GM21737 (cell line): ENCODE results near the gene DHX58.

Source experiments
- ATAC-seq: cut with Tn5 transposase; IDR thresholded peaks from one replicate; pipeline ENCODE4 v1.9.1; 2021; ENCODE audit warnings: mild to moderate bottlenecking, moderate library complexity; ENCODE audit not compliant: unreplicated experiment

DHX58 gene

GRCh38 chr17:42130310-42130936 lies 17.9 kb upstream of the DHX58 start:
- no peak for ATAC-seq

DNA sequence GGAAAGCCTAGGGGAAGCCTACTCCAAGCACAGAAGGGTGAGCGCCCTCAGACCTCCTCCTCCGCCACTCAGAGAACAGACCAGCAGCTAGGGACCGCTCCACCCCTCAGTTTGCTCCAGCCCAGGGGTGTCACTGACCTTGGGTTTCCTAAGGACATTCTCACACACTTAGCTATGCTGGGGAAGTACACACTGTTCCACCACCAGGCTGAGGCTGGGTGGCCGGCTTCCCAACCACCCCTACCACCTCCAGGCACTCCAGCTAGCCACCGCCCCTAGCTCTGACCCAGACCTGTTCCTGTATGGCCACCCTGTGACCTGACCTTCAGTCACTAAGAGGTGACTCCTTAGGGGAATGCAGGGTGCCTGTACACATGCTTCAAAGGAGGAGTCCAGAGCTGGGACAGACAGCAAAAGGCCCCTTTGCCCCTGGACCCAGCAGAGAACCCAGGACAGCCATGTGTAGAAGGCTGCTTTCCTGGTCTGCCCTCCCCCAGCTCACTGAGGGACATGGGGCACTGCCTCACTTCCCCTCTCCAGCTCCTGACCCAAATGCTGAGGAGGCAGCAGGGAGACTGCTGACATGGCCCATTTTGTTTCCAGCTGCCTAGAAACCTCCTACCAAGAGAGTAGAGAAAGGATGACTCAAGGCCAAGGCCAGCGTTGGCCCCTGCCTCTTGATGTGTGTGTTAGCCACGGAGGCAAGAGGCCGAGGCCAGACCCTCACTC lies 16.8 kb upstream of the DHX58 start:
- ATAC-seq, result no peak

DNA sequence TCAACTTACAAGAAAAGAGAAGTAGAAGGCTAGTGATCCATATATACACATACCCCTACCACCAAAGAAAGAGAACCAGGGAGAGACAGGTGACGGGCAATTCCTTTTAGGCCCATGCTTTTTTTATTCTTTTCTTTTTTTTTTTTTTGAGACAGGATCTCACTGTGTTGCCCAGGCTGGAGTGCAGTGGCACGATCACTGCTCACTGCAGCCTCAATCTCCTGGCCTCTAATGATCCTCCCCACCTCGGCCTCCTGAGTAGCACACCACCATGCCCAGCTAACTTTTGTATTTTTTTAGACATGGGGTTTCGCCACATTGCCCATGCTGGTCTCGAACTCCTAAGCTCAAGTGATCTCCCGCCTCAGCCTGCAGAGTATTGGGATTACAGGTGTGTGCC lies 14.9 kb upstream of the DHX58 start:
- no peak for ATAC-seq

DNA sequence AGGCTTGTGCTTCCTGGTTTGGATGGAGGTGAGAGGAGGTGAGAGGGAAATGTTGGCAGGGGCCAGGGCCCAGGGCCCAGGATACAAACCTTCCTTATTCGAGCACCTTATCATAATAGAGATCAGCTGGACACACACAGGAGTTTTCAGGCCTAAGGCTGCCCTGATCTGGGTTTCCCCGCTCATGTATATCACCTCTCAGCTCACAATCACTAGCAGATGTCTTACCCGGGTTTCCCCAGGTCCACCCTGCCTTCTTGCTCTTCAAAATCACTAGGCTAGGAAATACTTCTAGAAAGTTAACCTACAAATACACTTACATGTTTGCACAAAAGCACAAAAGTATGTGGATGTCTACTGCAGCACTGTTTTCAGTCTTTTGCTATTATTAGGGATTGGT lies 14.3 kb upstream of the DHX58 start:
- no peak for ATAC-seq

DNA sequence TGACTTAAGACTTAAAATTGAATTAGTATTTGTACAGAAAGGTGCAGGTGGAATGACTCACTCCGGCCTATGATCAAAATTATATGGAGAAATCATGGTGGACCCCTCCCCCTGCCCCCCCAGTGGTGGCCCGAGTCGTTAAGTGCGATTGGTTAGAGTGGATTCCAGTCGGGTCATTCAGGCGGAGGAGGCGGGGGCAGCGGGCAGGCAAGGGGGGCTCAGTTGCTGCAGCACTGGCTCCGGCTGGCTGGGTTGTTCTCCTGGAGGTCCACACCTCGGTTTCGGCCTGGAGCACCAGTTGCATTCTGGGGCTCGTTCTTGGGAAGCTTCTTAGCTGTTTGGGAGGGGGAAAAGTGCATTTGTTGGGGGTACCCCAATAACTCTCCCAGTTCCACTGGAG lies 13.1 kb upstream of the DHX58 start:
- no peak for ATAC-seq

DNA sequence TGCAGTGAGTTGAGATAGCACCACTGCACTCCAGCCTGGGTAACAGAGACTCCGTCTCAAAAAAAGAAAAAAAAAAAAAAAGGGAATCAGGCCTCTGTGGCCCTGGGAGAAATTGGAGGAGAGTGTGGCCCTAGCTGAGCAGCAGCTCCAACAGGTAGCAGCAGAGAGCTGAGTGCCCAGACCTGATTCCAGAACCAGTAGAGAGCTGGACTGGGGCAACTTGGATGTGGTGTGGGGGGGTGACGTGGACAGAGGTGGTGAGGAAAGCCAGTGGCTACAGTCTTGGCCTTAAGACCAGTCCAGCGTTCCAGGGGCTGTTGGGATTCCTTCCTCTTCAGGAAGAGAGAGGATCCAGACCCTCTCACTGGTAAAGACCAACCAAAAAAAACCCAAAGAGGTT lies 11.7 kb upstream of the DHX58 start:
- no peak for ATAC-seq

DNA sequence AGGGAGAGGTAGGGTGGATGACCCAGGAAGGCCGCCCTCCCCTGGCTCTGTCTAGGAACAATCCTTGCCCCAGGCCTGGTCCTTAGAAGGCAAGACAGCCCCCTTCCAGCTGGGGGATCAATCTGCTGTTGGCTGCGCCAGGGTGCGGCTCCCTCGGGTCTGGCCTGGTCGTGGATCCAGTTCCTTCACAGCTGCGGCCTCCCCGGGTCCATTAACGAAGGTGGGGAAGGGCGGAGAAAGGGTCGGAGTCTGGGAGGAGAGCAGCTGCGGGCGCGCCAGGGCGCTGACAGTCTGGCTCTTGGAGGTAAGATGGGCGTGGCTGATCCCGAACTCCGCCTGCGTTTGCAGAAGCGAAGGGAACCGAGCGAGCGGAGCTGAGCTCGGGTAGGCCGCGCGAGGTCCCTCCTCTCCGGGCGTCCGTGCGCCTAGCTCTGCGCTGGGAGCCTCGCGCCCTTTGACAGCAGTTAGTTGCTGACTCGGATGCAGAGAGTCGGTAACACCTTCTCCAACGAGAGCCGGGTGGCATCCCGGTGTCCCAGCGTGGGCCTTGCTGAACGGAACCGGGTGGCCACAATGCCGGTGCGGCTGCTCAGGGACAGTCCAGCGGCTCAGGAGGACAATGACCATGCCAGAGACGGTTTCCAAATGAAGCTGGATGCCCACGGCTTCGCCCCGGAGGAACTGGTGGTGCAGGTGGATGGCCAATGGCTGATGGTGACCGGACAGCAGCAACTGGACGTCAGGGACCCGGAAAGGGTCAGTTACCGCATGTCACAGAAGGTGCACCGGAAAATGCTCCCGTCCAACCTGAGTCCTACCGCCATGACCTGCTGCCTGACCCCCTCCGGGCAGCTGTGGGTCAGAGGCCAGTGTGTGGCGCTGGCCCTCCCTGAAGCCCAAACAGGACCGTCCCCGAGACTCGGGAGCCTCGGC lies 10.1 kb upstream of the DHX58 start, which contains the start of gene HSPB9:
Gene HSPB9 (plus strand): TSS at position 434 of the 933 bp plus-strand sequence. CDS start 47 bp downstream, at position 481.
- ATAC-seq, result no peak

- peak; percentile 59 for ATAC-seq
These were observed 8.6 kb upstream of the DHX58 start, which contains the start of gene KAT2A for GRCh38 chr17:42120770-42121769. Gene KAT2A, minus strand, starts transcription at chr17:42121367. Its CDS starts 63 bp downstream, at chr17:42121304.

DNA sequence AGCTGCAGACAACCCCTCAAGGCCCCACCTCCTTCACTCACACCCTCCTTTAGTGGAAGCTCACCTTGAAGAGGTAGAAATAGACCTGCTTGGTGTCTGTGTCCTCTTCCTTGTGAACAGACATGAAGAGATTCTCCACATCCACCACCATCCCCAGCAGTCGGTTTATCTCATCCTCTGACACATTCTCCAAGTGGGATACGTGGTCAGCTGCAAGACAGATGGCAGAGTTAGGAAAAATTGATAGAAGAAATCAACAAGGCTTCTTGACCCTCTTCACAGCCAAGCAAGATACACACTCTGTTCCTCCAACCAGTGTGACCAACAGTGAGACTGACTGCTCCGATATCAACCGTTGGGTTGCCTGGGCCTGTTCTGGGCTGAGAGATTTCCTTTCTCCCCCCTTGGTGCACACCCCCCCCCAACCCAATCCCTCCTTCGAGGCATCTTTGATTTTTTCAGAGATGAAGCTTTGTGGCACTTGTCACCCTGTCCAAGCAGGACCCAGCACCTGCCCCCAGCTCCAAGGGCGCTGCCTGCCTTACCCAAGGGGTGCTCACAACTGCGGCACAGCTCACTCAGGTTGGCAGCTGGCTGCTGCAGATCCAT lies 7.8 kb upstream of the DHX58 start:
- ATAC-seq, result no peak

DNA sequence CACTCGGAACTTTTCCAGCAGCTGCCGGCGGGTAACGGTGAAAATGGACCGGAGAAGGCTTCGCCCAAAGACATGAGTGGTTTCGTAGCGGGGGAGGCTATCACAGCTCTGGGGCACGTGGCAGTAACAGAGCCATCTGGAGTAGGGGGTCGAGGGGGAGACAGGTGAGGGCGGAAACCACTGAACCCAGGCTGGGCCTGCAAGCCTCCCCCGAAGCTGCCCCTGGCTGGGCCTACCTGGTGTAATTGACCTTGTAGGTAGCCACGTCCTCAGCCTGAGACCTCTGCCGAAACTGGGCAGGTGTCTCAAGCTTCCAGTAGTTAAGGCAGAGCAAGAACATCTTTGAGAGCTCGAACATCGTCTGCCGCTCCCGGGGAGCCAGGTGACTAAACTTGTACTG lies 6.8 kb upstream of the DHX58 start:
- no peak for ATAC-seq

- ATAC-seq, result no peak
These were observed 6.0 kb upstream of the DHX58 start for GRCh38 chr17:42118545-42118944.

- no peak for ATAC-seq
These were observed 5.6 kb upstream of the DHX58 start for GRCh38 chr17:42118126-42118510.

DNA sequence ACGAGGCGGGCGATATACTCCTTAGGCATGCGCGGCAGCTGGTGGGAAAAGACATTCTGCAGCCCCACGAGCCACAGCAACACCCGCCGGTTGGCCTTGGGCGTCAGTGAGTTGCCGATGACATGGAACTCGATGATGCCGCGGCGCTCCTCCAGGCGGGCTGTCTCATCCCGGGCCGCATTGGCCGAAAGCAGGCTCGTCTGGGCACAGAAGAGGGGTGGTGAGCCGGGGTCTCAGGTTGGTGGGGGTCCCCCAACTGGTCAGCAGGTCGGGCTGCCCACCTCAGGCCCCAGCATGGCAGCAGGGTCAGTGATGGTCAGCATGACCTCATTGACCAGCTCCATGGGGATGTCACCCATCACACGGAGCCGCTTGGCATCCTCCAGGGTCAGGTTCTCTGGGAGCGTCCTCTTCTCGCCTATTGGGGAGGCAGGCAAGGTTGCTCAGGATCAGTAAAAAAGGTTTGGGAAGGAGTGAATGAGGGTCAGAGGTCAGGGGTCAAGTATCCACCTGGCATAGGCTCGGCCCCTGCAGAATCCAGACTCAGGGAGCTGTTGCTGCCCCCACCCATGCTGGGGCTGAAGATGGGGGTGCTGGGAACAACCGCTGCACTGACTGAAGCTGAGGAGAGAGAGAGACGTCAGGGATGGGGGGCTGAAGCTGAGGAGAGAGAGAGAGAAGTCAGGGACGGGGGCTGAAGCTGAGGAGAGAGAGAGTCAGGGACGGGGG lies 5.0 kb upstream of the DHX58 start:
- no peak for ATAC-seq

- no peak for ATAC-seq
These were observed 4.3 kb upstream of the DHX58 start for GRCh38 chr17:42116705-42117396.

GRCh38 chr17:42114118-42114517 lies 1.6 kb upstream of the DHX58 start:
- no peak for ATAC-seq

- no peak for ATAC-seq
These were observed 967 bp upstream of the DHX58 start for GRCh38 chr17:42113293-42114069.

DNA sequence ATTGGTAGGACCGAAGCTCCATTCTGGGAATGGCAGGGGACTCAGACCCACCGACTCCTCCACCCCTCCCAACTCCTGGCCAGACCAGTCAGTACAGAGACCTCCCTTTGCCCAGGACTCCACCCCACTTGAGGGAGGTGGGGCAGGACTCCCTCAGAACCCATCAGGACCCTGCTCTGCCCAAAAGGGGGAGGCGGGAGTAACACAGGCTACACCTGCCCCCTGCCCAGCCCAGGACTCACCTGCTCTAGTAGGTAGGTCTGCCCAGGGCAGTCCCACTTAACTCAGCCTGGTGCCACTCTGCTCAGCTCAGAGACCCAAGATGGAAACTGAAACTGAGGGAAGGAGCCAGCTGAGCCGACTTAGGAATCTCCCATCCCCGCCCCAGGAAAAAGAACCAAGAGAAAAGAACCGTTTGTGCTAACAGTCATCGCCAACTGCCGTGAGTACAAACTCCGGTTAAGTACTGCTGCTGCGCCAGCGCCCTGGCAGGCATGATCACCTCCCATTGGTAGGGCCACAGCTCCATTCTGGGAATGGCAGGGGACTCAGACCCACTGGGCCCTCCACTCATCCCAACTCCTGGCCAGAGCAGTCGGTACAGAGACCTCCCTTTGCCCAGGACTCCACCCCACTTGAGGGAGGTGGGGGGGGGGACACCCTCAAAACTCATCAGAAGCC lies 503 bp downstream of the DHX58 start:
- ATAC-seq, result peak; percentile 2
